DMS 273 (cell line): ENCODE results near the gene CPEB1.

Experiments used
- DNase-seq: peaks from one replicate; lab custom pipeline; 2025; ENCODE audit not compliant: unreplicated experiment; lab: John Stamatoyannopoulos, UW

Gene CPEB1

GRCh38 chr15:82647045-82647834 lies at the start of gene CPEB1:
Gene CPEB1, minus strand, starts transcription at chr15:82647363. Its CDS starts 18,904 bp downstream, at chr15:82628459.
- peak; percentile 74 for DNase-seq

GRCh38 chr15:82692171-82692570 lies 45.0 kb upstream of the CPEB1 start:
- no peak for DNase-seq

- no peak for DNase-seq
Observed at GRCh38 chr15:82689147-82689546, 42.0 kb upstream of the CPEB1 start.

- DNase-seq: no peak
Observed at GRCh38 chr15:82688691-82689090, 41.5 kb upstream of the CPEB1 start.

- no peak for DNase-seq
Observed at GRCh38 chr15:82681371-82681770, 34.2 kb upstream of the CPEB1 start.

- peak; percentile 66 for DNase-seq
Observed at GRCh38 chr15:82680200-82681102, 33.3 kb upstream of the CPEB1 start.

- no peak for DNase-seq
Observed at GRCh38 chr15:82679626-82680199, 32.5 kb upstream of the CPEB1 start.

GRCh38 chr15:82677720-82678323 lies 30.7 kb upstream of the CPEB1 start:
- no peak for DNase-seq

- DNase-seq: no peak
Observed at GRCh38 chr15:82674873-82675272, 27.7 kb upstream of the CPEB1 start.

- DNase-seq: no peak
Observed at GRCh38 chr15:82670699-82671098, 23.5 kb upstream of the CPEB1 start.

GRCh38 chr15:82666606-82667005 lies 19.4 kb upstream of the CPEB1 start:
- no peak for DNase-seq

GRCh38 chr15:82664021-82664420 lies 16.9 kb upstream of the CPEB1 start:
- DNase-seq: no peak

GRCh38 chr15:82663186-82663600 lies 16.0 kb upstream of the CPEB1 start:
- DNase-seq: peak; percentile 48

- DNase-seq: no peak
Observed at GRCh38 chr15:82662641-82663040, 15.5 kb upstream of the CPEB1 start.

GRCh38 chr15:82660378-82660777 lies 13.2 kb upstream of the CPEB1 start:
- no peak for DNase-seq

- no peak for DNase-seq
Observed at GRCh38 chr15:82656641-82657266, 9.6 kb upstream of the CPEB1 start.

- no peak for DNase-seq
Observed at GRCh38 chr15:82655606-82656005, 8.4 kb upstream of the CPEB1 start.

- DNase-seq: no peak
Observed at GRCh38 chr15:82653483-82654168, 6.5 kb upstream of the CPEB1 start.

- DNase-seq: peak; percentile 13
Observed at GRCh38 chr15:82651708-82652107, 4.5 kb upstream of the CPEB1 start.

- no peak for DNase-seq
Observed at GRCh38 chr15:82650046-82650670, 3.0 kb upstream of the CPEB1 start.
